DLD1 (cell line): ENCODE data around the gene SLC29A2.
"Not testable (repeated sequence)": the region's sequence is repeated elsewhere in the genome, so short reads cannot be mapped to it uniquely, and the experiment has no call there.

ENCODE experiments used
- in situ Hi-C: cut with HindIII; loops from 2 replicates; pipeline ENCODE4 v1.10.0; 2017; ENCODE audit warnings: low sequenced_read_pairs

The SLC29A2 gene

DNA sequence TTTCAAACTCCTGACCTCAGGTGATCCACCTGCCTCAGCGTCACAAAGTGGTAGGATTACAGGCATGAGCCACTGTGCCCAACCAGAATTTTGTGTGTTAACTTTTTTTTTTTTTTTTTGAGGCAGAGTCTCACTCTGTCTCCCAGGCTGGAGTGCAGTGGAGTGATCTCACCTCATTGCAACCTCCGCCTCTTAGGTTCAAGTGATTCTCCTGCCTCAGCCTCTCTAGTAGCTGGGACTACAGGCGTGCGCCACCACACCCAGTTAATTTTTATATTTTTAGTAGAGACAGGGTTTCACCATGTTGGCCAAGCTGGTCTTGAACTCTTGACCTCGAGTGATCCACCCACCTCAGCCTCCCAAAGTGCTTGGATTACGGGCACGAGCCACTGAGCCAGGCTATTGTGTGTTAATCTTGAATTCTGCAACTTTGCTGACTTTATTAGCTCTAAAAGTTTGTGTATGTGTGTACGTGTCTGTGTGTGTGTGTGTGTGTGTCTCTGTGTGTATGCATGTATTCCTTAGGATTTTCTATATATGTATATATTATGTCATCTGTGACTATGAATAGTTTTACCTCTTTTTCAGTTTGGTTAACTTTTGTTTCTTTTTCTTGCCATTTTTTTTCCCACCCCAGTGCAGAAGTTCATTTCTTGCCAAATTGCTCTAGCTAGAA is 20.9 kb downstream of the SLC29A2 start:
- in situ Hi-C loops: not testable (repeated sequence)

DNA sequence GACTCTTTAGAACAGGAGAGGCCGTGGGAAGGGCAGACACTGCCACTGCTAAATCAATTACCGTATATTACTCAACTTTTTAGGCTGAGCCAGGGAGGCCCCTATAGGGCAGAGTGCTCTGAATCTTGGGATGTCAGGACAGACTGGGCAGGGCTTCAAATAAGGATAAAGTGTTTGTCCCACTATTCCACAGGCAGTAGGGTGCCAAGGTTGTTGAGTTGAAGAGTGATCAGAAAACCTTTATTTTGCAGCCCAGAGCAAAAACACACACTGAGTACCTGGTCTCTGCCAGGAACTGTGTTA is 22.5 kb downstream of the SLC29A2 start:
- in situ Hi-C loops: no loop called here

- in situ Hi-C loops: no loop called here
Measured at GRCh38 chr11:66347425-66348276, 23.9 kb downstream of the SLC29A2 start, which contains the start of gene B4GAT1. B4GAT1 (minus strand) TSS chr11:66347629; CDS start chr11:66347545, 84 bp downstream.

DNA sequence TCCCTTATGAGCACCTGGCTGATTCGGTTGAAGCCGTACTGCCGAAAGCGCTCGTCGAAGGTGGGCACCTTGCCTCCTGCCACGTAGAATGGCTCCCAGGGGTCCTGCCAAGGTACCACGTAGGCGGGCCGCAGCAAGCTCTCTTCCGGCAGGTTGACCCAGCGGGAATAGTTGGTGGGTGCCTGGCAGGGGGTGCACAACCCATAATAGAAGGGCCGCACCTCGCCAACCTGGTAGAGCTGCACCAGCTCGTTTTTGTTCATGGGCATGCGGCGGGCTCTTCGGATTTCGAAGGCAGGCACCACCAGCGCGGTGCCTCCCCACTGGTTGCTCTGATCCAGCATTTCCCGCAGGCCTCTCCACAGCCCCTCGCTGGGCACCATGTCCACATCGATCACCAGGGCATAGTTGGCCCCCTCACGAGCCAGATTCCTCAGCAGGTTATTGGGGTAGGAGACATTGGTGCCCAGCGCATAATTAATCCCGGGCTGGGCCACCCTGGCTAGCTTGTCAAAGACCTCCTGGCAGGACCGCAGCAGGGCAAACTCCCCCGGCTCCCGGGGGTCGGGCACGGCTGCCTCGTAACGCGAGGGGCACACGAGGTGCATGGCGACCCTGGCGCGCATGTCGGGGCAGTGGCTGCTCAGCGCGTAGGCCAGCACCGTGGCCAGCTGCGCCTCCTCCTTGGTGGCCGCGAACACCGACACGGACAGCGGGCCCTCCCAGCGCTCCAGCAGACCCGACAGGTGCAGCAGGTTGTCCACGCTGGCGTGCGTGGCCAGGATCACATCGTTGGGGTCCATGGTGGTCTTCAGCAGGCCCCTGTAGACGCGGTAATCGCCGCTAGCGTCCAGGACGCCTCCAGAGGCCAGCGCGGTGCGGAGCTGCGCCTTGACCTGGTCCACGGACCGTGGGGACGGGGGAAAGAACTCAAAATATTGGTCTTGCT is 24.8 kb downstream of the SLC29A2 start:
- in situ Hi-C loops: no loop called here

GRCh38 chr11:66345316-66345649 is 26.3 kb downstream of the SLC29A2 start:
- in situ Hi-C loops: no loop called here

- in situ Hi-C loops: no loop called here
Measured at GRCh38 chr11:66344550-66345315, 26.8 kb downstream of the SLC29A2 start, which contains the start of gene BRMS1. BRMS1 (minus strand) TSS chr11:66345104; CDS start chr11:66342234, 2,870 bp downstream.

GRCh38 chr11:66343176-66343575 is 28.4 kb downstream of the SLC29A2 start:
- in situ Hi-C loops: no loop called here

GRCh38 chr11:66341502-66342126 is 29.9 kb downstream of the SLC29A2 start:
- in situ Hi-C loops: no loop called here

- in situ Hi-C loops: no loop called here
Measured at GRCh38 chr11:66340596-66341501, 30.7 kb downstream of the SLC29A2 start.

GRCh38 chr11:66339686-66340483 is 31.7 kb downstream of the SLC29A2 start:
- in situ Hi-C loops: loop anchor here (10.0 kb wide), 2 partner anchors 45 to 65 kb away; partner anchors contain the start of gene CNIH2

- in situ Hi-C loops: loop anchor here (10.0 kb wide), 2 partner anchors 46 to 64 kb away; partner anchors contain the start of gene CNIH2
Measured at GRCh38 chr11:66339162-66339675, 32.3 kb downstream of the SLC29A2 start.

- in situ Hi-C loops: loop anchor here (10.0 kb wide), 2 partner anchors 46 to 64 kb away; partner anchors contain the start of gene CNIH2
Measured at GRCh38 chr11:66338276-66339161, 33.0 kb downstream of the SLC29A2 start.

DNA sequence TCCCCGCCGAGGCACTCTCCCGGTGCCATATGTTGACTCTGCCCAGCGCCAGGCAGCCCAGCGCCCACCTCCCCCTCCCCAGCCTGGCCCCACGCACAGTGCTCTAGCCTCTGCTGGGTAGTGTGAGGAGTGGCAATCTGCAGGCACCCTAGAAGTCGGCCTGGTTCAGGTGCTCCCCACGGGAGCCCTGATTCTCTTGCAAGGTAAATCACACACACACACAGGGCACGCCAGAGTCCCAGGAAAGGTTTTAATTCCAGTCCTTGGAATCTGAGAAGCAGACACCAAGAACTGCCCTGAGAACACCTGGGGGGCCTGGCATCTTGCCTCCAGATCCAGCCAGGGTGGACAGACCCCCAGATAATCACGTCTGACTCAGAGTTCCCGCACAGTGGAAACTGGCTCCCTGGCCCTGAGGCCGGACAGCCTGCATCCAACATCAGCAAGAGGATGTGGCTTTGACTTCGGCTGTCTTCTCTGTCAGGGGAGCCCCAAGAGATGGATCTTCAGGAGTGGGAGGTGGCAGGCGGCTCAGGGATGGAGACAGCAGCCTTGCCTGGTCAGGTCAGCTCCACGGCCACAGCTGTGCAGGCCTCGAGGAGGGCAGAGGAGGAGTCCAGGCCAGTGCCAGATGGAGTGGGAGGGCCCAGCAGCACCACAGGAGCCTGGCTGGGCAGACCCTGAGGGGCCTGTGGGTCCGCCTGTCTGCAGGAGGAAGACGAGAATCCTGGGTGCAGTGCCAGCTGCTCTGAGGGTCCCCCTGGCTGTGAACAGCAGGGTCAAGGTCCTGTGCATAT is 34.3 kb downstream of the SLC29A2 start:
- in situ Hi-C loops: loop anchor here (10.0 kb wide), 2 partner anchors 48 to 62 kb away; partner anchors contain the start of gene CNIH2

GRCh38 chr11:66336234-66337102 is 35.1 kb downstream of the SLC29A2 start, which contains the start of gene RIN1:
RIN1 (minus strand) TSS chr11:66336434; CDS start chr11:66336402, 32 bp downstream.
- in situ Hi-C loops: loop anchor here (10.0 kb wide), 2 partner anchors 48 to 62 kb away; partner anchors contain the start of gene CNIH2
